Activated T-helper 9 cell treated with anti-CD3 and anti-CD28 coated beads, Interleukin-2, amount 50 U/mL, for 16 hours (primary cell): ENCODE data around the gene SERPINB3.
"Not testable (repeated sequence)": the region's sequence is repeated elsewhere in the genome, so short reads cannot be mapped to it uniquely, and the experiment has no call there.

Experiments used
- DNase-seq: peaks from one replicate; pipeline ENCODE4 v3.0.0-alpha.2; 2020; ENCODE audit warnings: low read depth

SERPINB3 gene

DNA sequence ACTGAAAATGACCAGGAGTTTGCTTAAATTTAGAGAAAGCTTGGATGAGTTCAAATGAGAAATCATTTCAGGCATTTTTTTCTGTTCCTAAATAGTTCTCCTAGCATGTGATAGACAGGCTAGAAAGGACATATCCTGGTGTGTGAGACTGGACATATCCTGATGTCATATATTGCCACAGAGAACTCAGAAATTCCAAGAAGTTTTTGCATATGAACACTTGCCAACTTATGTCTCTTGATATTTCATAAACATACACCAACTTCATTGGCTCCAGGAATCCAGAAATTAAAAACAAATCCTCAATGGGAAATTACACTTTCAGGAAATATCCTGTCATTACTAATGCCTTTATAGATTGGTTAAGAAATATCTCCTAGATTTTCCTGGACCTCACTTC is 14.8 kb downstream of the SERPINB3 start:
- no peak for DNase-seq

- DNase-seq: not testable (repeated sequence)
Observed at GRCh38 chr18:63644694-63645093, 17.0 kb downstream of the SERPINB3 start.

DNA sequence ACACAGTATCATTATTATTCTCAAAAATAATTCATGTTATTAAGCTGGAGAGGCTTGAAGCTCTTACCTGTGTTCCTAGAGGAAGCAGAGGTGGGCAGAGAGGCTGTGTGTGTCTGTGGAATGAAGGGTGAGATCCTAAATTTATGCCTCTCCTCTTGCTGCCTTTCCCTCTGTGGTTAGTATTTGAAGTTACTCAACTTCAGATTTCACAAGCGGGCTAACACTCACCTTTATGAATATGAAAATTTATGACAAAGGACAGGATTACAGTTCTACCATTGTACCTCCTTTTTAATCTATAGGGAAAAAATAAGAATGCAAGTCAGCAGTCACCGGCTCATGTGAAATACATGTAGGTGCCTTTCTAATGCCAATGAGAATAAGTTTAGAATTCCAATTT is 17.6 kb downstream of the SERPINB3 start, which contains the start of gene SERPINB4:
Gene SERPINB4, minus strand, starts transcription at position 115 of the 400 bp plus-strand sequence. CDS start 679 bp downstream, outside the sequence.
- DNase-seq: not testable (repeated sequence)

DNA sequence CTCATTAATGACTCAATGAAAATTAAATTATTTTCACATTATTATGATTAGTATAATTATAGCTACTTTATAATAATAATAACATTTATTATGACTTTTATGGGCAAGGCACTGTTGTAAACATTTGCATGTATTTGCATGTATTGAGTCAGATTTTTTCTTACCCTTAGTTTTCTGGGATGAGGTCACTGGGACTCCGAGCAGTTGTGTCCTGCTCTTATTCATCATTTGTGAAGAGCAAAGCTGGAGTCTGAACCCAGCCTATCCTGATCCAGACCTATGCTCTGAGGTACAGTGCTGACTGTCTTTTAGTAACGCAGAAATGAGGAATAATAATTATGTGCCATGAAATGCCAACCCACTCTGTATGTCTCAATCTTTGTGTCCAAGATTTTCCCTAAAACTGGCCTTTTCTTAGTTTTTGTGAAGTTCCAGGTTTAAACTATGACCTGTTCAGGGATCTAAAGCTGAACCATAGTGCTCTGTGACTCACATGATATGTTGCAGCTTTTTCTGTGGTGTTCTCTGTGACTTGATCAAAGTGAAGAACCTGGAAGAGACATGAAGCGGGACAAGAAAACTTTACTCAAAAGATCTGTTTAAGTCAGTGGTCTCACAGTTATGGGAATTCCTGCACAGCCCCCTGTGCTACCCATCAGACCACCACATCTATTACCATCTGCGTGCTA is 18.9 kb downstream of the SERPINB3 start:
- not testable (repeated sequence) for DNase-seq

- DNase-seq: not testable (repeated sequence)
Observed at GRCh38 chr18:63641157-63641680, 20.5 kb downstream of the SERPINB3 start.

DNA sequence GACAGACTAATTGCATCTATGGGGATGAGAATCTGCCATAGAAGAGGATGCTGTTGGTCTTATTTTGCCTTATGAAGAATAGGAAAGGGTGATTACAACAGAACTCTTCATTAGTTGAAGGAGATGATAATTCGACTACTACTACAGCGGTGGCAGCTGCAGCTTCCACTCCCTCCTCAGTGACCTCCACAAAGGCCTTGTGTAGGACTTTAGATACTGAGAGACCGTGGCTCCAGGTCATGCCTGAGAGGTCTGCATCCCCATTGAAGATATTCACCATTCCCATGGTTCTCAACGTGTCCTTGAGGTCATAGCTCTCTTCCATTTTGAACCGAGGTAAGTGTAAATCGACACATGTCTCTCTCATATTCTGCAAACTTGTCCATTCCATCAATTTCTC is 24.0 kb downstream of the SERPINB3 start:
- no peak for DNase-seq

GRCh38 chr18:63627819-63628218 is 33.9 kb downstream of the SERPINB3 start:
- DNase-seq: no peak

GRCh38 chr18:63626431-63626830 is 35.3 kb downstream of the SERPINB3 start:
- DNase-seq: no peak

GRCh38 chr18:63624863-63625262 is 36.8 kb downstream of the SERPINB3 start:
- no peak for DNase-seq

DNA sequence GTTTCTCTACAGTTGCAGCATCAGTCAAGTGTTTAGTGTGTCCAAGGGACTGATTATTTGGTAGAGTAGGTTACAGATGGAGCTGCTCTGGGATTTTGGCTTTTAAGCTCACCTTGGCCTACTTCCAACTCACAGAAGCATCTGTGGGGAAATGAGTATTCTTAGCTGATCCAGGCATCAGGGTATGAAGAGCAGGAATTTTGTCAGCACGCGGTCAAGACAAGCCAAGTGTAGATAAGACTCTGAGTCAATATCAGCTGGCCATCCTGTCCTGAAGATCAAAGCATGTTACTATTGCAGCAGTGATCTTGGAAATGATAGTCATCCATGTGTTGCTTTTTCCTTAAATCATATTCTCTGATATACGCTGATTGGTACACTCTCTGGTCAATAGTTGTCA is 42.0 kb downstream of the SERPINB3 start:
- DNase-seq: no peak

DNA sequence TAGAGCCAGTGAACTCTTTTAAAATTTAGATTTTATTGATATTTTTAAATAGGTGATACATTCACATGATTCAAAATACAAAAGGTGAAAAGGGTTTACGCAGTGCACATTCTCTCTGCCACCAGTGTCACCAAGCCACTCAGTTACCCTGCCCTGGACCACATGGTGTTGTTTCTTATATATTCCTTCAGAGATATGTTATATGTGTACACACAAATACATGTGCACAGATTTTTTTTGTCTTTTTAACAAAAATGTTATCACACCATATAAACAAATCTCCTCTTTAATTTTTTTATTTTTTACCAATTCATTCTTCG is 43.8 kb downstream of the SERPINB3 start:
- DNase-seq: no peak

DNA sequence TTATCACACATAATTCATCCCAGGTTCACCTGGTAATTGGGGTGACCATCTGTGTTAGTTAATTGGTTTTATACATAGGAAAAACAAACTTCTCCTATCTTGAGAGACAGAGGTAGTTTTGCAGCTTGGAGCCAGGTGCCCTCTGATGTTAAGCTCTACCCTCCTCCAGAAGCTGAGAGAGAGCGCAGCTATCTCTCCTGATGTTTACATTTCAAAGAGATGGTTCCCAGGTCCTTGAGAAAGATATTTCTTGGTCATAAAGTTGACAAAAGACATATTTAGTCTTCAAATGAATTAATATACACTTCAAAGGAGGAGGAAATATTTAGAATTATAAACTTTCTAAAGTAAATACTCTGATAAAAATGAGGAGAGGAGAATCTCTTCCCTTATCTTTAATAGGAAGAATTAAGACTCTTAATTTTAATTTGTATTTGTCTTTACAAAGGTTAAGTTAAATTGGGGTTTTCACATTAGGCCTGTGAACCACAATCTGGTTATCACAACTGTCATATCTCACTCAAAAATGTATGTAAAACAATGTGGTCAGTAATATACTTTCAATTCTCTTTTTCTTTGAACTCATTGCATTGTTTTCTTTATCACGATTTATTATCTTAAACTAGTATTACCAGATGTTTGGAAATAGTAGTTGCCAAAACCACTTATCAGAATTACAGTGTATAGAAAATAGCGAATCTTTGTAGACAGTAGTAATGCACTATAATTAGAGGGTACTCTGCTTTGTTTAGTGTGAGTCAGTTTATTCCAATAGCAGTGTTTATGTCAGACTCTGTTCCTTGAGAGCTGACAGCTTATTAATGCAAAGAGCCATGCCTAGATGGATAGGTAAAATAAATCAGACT is 44.4 kb downstream of the SERPINB3 start:
- DNase-seq: no peak

- DNase-seq: no peak
Observed at GRCh38 chr18:63613420-63613819, 48.3 kb downstream of the SERPINB3 start.

DNA sequence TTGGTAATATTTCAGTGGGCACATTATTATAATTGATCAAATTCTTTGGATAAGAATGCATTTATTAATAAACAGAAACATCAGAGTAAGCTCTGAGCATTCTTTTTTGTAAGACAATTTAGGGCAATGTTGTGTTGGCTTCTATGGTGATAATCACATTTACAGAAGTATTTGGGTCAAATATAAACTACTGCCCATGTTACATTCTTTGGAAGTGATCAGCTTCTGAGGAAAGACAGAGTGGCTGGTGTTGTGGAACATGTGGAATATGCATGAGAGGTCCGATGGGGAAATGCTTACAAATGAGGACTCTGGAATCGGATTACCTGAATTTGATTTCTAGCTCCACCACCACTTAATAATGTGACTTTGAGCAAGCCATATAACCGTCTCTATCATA is 55.2 kb downstream of the SERPINB3 start:
- no peak for DNase-seq
